SK-N-SH (cell line): ENCODE data around the gene CD59. TPM values are rescaled to one million over a fixed set of nuclear protein-coding genes. Genes with fewer than 3 reads are reported as not detected.

Source experiments
- CTCF ChIA-PET: fragments of 300-600, 350-600 bp; formaldehyde crosslinking; extraction: SDS; loops from one replicate; lab custom pipeline; 2021; lab: Yijun Ruan, JAX
- POLR2A ChIA-PET: fragments of 350-600 bp; sonication (Branson Sonifier 250); formaldehyde crosslinking; extraction: SDS; loops from one replicate; lab custom pipeline; 2020; ENCODE audit warnings: antibody characterized with exemption, inconsistent platforms; lab: Yijun Ruan, JAX
- DNase-seq: peaks from one replicate; pipeline ENCODE4 v3.0.0; 2012
- H2AFZ ChIP-seq: fragments of 200-600 bp; sonication (generic); 2 replicates; pipeline ENCODE4 v1.8.1; 2016; ENCODE audit warnings: antibody characterized with exemption, mild to moderate bottlenecking, low read depth
- H3F3A ChIP-seq: fragments of 200-600 bp; sonication (generic); replicated peaks from 2 replicates; pipeline ENCODE3; 2016; ENCODE audit warnings: antibody characterized with exemption, mild to moderate bottlenecking; ENCODE audit not compliant: insufficient read depth
- H3K27ac ChIP-seq, 2 experiments: fragments of 200-500 bp in 1 of 2; fragments of 200-600 bp in 1 of 2; sonication (Bioruptor generic) in 1 of 2; sonication (generic), shearing (Covaris generic) in 1 of 2; 2 replicates each; pipeline versions ENCODE4 v1.5.1 to v1.6.1; 2014 to 2016; ENCODE audit warnings: low read depth in 2 of 2, inconsistent platforms in 1 of 2, low read length in 1 of 2, mild to moderate bottlenecking in 1 of 2, mixed read lengths in 1 of 2
- H3K27me3 ChIP-seq: fragments of 200-600 bp; sonication (generic), shearing (Covaris generic); 2 replicates; pipeline ENCODE4 v1.6.1; 2016; ENCODE audit warnings: mixed run types; ENCODE audit not compliant: insufficient read depth
- H3K36me3 ChIP-seq, 2 experiments: fragments of 200-500 bp in 1 of 2; fragments of 200-600 bp in 1 of 2; sonication (Bioruptor generic) in 1 of 2; sonication (generic) in 1 of 2; replicated peaks in 1 of 2; 2 replicates each; pipeline versions ENCODE3 to v1.5.1; 2014 to 2016; ENCODE audit warnings: low read length in 1 of 2, mild to moderate bottlenecking in 1 of 2; ENCODE audit not compliant: insufficient read depth in 2 of 2, control insufficient read depth in 1 of 2
- H3K4me1 ChIP-seq, 2 experiments: fragments of 200-500 bp in 1 of 2; fragments of 200-600 bp in 1 of 2; sonication (Bioruptor generic) in 1 of 2; sonication (generic), shearing (Covaris generic) in 1 of 2; 2 replicates each; pipeline versions ENCODE4 v1.5.1 to v1.6.1; 2014 to 2016; ENCODE audit warnings: low read depth in 1 of 2, low read length in 1 of 2, mixed run types in 1 of 2; ENCODE audit not compliant: insufficient read depth in 2 of 2, control insufficient read depth in 1 of 2
- H3K4me2 ChIP-seq: fragments of 200-600 bp; sonication (generic), shearing (Covaris generic); 2 replicates; pipeline ENCODE4 v1.6.1; 2017; ENCODE audit warnings: mixed run types
- H3K4me3 ChIP-seq, 2 experiments: fragments of 200-500 bp in 1 of 2; fragments of 200-600 bp in 1 of 2; sonication (Bioruptor generic) in 1 of 2; sonication (generic), shearing (Covaris generic) in 1 of 2; 2 replicates each; pipeline versions ENCODE4 v1.5.1 to v1.8.1; 2014 to 2016; ENCODE audit warnings: low read depth in 2 of 2, inconsistent platforms in 1 of 2, low read length in 1 of 2, mild to moderate bottlenecking in 1 of 2, mixed read lengths in 1 of 2, moderate library complexity in 1 of 2
- H3K79me2 ChIP-seq: fragments of 200-600 bp; sonication (generic); 2 replicates; pipeline ENCODE4 v1.8.1; 2017; ENCODE audit warnings: mild to moderate bottlenecking; ENCODE audit not compliant: insufficient read depth
- H3K9ac ChIP-seq: fragments of 200-600 bp; sonication (generic); 2 replicates; pipeline ENCODE4 v1.6.1; 2017; ENCODE audit warnings: mixed run types
- H3K9me2 ChIP-seq: fragments of 200-600 bp; sonication (generic); 2 replicates; pipeline ENCODE4 v1.6.1; 2017; ENCODE audit warnings: mixed run types
- H3K9me3 ChIP-seq: fragments of 200-600 bp; sonication (generic); 2 replicates; pipeline ENCODE4 v1.6.1; 2017; ENCODE audit warnings: mixed run types, mild to moderate bottlenecking, moderate library complexity
- H4K20me1 ChIP-seq: fragments of 200-600 bp; sonication (generic); 2 replicates; pipeline ENCODE4 v1.6.1; 2017; ENCODE audit warnings: mild to moderate bottlenecking, mixed run types; ENCODE audit not compliant: insufficient read depth
- FOSL2 ChIP-seq: IDR thresholded peaks from 2 replicates; pipeline ENCODE4 v1.4.0; 2012; ENCODE audit warnings: low read depth, mild to moderate bottlenecking, moderate library complexity, borderline replicate concordance
- GATA2 ChIP-seq: sonication (generic); formaldehyde crosslinking; IDR thresholded peaks from 2 replicates; pipeline ENCODE4 v1.5.0; 2020; ENCODE audit warnings: mild to moderate bottlenecking, missing genetic modification reagents
- JUND ChIP-seq: IDR thresholded peaks from 2 replicates; pipeline ENCODE4 v1.4.0; 2012
- MEF2A ChIP-seq: IDR thresholded peaks from 2 replicates; pipeline ENCODE4 v1.4.0; 2012; ENCODE audit warnings: low read depth, borderline replicate concordance
- MXI1 ChIP-seq: IDR thresholded peaks from 2 replicates; pipeline ENCODE4 v1.6.1; 2012; ENCODE audit warnings: mild to moderate bottlenecking, low read depth, low read length, improper control_type of control experiment
- NFIC ChIP-seq: IDR thresholded peaks from 2 replicates; pipeline ENCODE4 v1.4.0; 2012; ENCODE audit warnings: borderline replicate concordance
- NRF1 ChIP-seq: IDR thresholded peaks from 2 replicates; pipeline ENCODE4 v1.6.1; 2012; ENCODE audit warnings: low read depth, mild to moderate bottlenecking, low read length
- POLR2AphosphoS5 ChIP-seq: IDR thresholded peaks from 2 replicates; pipeline ENCODE4 v1.6.1; 2012; ENCODE audit warnings: low read depth, low read length
- RAD21 ChIP-seq: IDR thresholded peaks from 2 replicates; pipeline ENCODE4 v1.6.1; 2012; ENCODE audit warnings: mild to moderate bottlenecking, low read length
- RFX5 ChIP-seq: IDR thresholded peaks from 2 replicates; pipeline ENCODE4 v1.6.1; 2012; ENCODE audit warnings: mild to moderate bottlenecking, improper control_type of control experiment, low read length
- SMC3 ChIP-seq: IDR thresholded peaks from 2 replicates; pipeline ENCODE4 v1.6.1; 2012; ENCODE audit warnings: low read depth, low read length, improper control_type of control experiment
- TEAD4 ChIP-seq: IDR thresholded peaks from 2 replicates; pipeline ENCODE4 v1.4.0; 2012; ENCODE audit warnings: mild to moderate bottlenecking, borderline replicate concordance; ENCODE audit not compliant: insufficient read depth
- WGBS: methylation state at CpG from one replicate; pipeline ENCODE4 v1.1.6; 2017; ENCODE audit warnings: low lambda C conversion rate; 5-methylcytosine and 5-hydroxymethylcytosine counted together
- polyA plus RNA-seq, 3 experiments: library from polyadenylated mRNA; depleted of rRNA; stranded (reverse); fragments of >200 nt; gene quantifications; 2 replicates each; pipeline ENCODE4 v1.2.3, GENCODE V29; 2012
- TF ChIP-seq, protein P1 (sequence below): IDR thresholded peaks from 2 replicates; pipeline ENCODE4 v1.4.0; 2012; ENCODE audit warnings: low read depth, borderline replicate concordance
- TF ChIP-seq, protein P2 (sequence below): IDR thresholded peaks from 2 replicates; pipeline ENCODE4 v1.4.0; 2012; ENCODE audit warnings: low read depth
- TF ChIP-seq, protein P3 (sequence below): fragments of 150-350 bp; IDR thresholded peaks from 2 replicates; pipeline ENCODE4 v1.6.1; 2017; ENCODE audit warnings: antibody characterized with exemption, low read length, low read depth, borderline replicate concordance

The CD59 gene
- polyA plus RNA-seq, 1 of the 3 experiments (the other 2 are of a cell fraction) = 616 TPM

DNA sequence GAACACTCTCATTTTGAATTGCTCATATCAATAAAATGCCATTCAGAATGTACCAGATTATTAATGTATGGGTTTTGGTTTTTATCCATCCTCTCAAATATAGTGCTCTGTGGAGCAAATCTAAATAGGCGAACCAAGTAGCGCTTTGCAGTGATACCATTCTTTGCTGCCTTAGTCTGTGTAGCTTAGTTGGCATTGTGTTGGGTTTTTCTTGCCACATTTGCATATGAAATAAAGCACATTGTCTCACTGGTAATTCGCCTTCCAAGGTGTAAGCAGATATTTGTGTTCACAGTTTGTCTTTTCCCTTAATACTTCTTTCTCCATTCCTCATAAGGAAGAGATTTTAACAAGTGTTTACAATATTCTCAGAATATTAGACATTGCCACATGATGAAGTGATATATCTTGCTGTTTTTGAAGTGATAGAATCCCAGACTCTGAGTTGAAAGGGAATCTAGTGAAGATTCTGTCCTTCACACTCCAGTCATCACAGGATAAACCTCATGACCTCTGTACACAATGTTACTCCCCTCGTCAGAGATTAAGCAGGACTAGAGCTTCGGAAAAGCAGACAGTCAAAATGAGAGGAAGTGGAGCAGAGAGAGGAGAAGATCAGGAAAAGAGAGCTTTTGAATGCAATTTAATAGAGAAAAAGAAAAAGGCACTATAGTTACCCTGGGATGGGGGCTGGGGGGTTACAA lies 52.1 kb downstream of the CD59 start:
- H3K9me2 ChIP-seq = no peaks in the 10 kb centered on the region
- no peak for DNase-seq
- no peak overlapping the region for H3K9ac ChIP-seq
- peaks cover 0 to 12% of the 10 kb centered on the region in 2 experiments; a peak in 2 of 4 replicates for H3K4me1 ChIP-seq
- CTCF ChIA-PET = interaction anchor here (1.4 to 14.6 kb wide), 3 partner anchors 58 to 338 kb away, joined by 3 to 185 read pairs (median 6); no protein-coding TSS in a partner anchor
- H3K27ac ChIP-seq = no peak overlapping the region
- H3K27me3 ChIP-seq = no peaks in the 10 kb centered on the region
- H4K20me1 ChIP-seq = no peaks in the 10 kb centered on the region
- H3K9me3 ChIP-seq = no peaks in the 10 kb centered on the region
- no peak overlapping the region for H2AFZ ChIP-seq
- H3K4me2 ChIP-seq = no peak overlapping the region
- TF ChIP-seq, protein P1, sequence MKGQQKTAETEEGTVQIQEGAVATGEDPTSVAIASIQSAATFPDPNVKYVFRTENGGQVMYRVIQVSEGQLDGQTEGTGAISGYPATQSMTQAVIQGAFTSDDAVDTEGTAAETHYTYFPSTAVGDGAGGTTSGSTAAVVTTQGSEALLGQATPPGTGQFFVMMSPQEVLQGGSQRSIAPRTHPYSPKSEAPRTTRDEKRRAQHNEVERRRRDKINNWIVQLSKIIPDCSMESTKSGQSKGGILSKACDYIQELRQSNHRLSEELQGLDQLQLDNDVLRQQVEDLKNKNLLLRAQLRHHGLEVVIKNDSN = no peak
- no peak for TF ChIP-seq TEAD4
- no peak for TF ChIP-seq RFX5
- TF ChIP-seq FOSL2 = no peak
- TF ChIP-seq SMC3 = no peak
- TF ChIP-seq MEF2A = no peak
- no peak for TF ChIP-seq NFIC
- no peak for TF ChIP-seq JUND
- WGBS = 91% methylated on average over 5 of the region's 5 CpGs
- POLR2A ChIA-PET = no interaction called here
- no peak overlapping the region for H3K4me3 ChIP-seq
- peaks cover 13% of the 10 kb centered on the region; the same call in 1 of the 2 replicates for H3K79me2 ChIP-seq
- H3K36me3 ChIP-seq = peaks cover 0 to 9% of the 10 kb centered on the region in 2 experiments
- peaks cover 20% of the 10 kb centered on the region for H3F3A ChIP-seq

DNA sequence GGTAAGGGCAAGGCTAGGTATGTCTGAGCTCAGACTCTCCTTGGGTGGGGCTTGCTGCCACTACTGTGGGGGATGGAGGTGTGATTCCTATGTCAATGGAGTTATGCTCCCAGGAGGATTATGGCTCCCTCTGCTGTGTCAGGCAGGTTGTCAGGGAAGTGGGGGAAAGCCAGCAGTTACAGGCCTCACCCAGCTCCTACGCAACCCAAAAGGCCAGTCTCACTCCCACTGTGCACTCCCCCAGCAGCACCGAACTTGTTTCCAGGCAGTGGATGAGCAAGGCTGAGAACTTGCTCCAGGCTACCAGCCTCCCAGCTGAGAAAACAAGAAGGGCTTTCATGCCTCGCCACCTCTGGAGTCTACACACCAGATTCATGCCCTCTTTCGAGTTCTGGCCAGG lies 53.8 kb downstream of the CD59 start:
- Histone ChIP-seq H3K36me3 (peaks cover 0 to 14% of the 10 kb centered on the region in 2 experiments), H3K27me3 (no peaks in the 10 kb centered on the region), H3F3A (peaks cover 16% of the 10 kb centered on the region), H3K9me3 (no peaks in the 10 kb centered on the region), H3K79me2 (peaks cover 19% of the 10 kb centered on the region; the same call in 1 of the 2 replicates), H3K27ac (no peak overlapping the region), H3K4me3 (no peak overlapping the region), H4K20me1 (no peaks in the 10 kb centered on the region), H3K9me2 (no peaks in the 10 kb centered on the region), H3K9ac (no peak overlapping the region), H3K4me1 (no peaks in the 10 kb centered on the region), H2AFZ (no peak overlapping the region), H3K4me2 (no peak overlapping the region)
- ChIA-PET POLR2A (no interaction called here), CTCF (interaction anchor here (1.2 to 14.6 kb wide), 3 partner anchors 60 to 517 kb away, joined by 3 to 185 read pairs (median 6); no protein-coding TSS in a partner anchor)
- TF ChIP-seq GATA2 = no peak
- TF ChIP-seq SMC3 = peak; percentile 16; the same call in 1 of the 2 replicates
- TF ChIP-seq FOSL2 = no peak
- peak; percentile 36 for TF ChIP-seq RAD21
- DNase-seq = no peak
- 89% methylated on average over 2 of the region's 4 CpGs for WGBS

DNA sequence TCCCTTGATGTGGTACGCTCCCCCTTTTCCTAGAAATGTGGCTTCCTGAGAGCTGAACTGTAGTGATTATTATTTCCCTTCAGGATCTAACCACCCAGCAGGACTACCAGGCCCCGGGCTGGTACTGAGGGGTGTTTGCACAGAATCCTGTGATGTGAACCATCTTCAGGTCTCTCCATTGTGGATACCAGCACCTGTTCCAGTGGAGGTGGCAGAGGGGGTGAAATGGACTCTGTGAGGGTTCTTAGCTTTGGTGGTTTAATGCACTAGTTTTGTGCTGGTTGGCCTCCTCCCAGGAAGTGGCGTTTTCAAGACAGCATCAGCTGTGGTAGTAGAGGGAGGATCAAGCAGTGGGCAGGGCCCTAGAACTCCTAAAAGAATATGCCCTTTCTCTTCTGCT lies 54.2 kb downstream of the CD59 start:
- Histone ChIP-seq H4K20me1 (no peaks in the 10 kb centered on the region), H3K36me3 (peaks cover 0 to 18% of the 10 kb centered on the region in 2 experiments), H3K27me3 (no peaks in the 10 kb centered on the region), H3K27ac (no peak overlapping the region), H3K9me3 (no peaks in the 10 kb centered on the region), H3K4me2 (no peak overlapping the region), H2AFZ (no peak overlapping the region), H3K9me2 (no peaks in the 10 kb centered on the region), H3K4me1 (no peaks in the 10 kb centered on the region), H3K79me2 (peaks cover 19% of the 10 kb centered on the region; the same call in 1 of the 2 replicates), H3K4me3 (no peak overlapping the region), H3F3A (peaks cover 16% of the 10 kb centered on the region), H3K9ac (no peak overlapping the region)
- POLR2A ChIA-PET = no interaction called here
- no peak for DNase-seq
- 93% methylated on average over 3 of the region's 3 CpGs for WGBS
- TF ChIP-seq NRF1 = no peak
- TF ChIP-seq POLR2AphosphoS5 = no peak
- no peak for TF ChIP-seq TEAD4
- no peak for TF ChIP-seq RAD21
- TF ChIP-seq NFIC = no peak
- TF ChIP-seq SMC3 = no peak
- TF ChIP-seq FOSL2 = no peak
- TF ChIP-seq, protein P2, sequence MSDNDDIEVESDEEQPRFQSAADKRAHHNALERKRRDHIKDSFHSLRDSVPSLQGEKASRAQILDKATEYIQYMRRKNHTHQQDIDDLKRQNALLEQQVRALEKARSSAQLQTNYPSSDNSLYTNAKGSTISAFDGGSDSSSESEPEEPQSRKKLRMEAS = no peak
- TF ChIP-seq, protein P3, sequence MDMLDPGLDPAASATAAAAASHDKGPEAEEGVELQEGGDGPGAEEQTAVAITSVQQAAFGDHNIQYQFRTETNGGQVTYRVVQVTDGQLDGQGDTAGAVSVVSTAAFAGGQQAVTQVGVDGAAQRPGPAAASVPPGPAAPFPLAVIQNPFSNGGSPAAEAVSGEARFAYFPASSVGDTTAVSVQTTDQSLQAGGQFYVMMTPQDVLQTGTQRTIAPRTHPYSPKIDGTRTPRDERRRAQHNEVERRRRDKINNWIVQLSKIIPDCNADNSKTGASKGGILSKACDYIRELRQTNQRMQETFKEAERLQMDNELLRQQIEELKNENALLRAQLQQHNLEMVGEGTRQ = no peak
- TF ChIP-seq MXI1 = no peak
- CTCF ChIA-PET = interaction anchor here (1.2 to 14.6 kb wide), 3 partner anchors 60 to 516 kb away, joined by 4 to 185 read pairs (median 6); no protein-coding TSS in a partner anchor
